H9 (cell line): Measurements from ENCODE around the gene TEAD1. TPM values are rescaled to one million over a fixed set of nuclear protein-coding genes. Genes with fewer than 3 reads are reported as not detected.
A peak's percentile ranks its signal among the peaks of the same experiment; 100 is the strongest.

Experiments
- DNase-seq: peaks from one replicate; pipeline ENCODE4 v3.0.0-alpha.2; 2017
- H2AFZ ChIP-seq: one replicate; pipeline ENCODE4 v1.6.1; 2013; ENCODE audit warnings: mild to moderate bottlenecking, low read length, control low read depth, moderate library complexity
- H2AK5ac ChIP-seq: 2 replicates; pipeline ENCODE4 v1.6.1; 2013; ENCODE audit warnings: low read length, control low read depth, mixed read lengths; ENCODE audit not compliant: insufficient read length
- H2BK120ac ChIP-seq: one replicate; pipeline ENCODE4 v1.6.1; 2013; ENCODE audit warnings: low read depth, mild to moderate bottlenecking, low read length, control low read depth, inconsistent platforms; ENCODE audit not compliant: poor library complexity, severe bottlenecking
- H2BK12ac ChIP-seq: 2 replicates; pipeline ENCODE4 v1.6.1; 2013; ENCODE audit warnings: low read length, control low read depth, mixed read lengths, low read depth; ENCODE audit not compliant: insufficient read length
- H2BK15ac ChIP-seq: 2 replicates; pipeline ENCODE4 v1.6.1; 2013; ENCODE audit warnings: low read depth, low read length, control low read depth
- H2BK20ac ChIP-seq: one replicate; pipeline ENCODE4 v1.6.1; 2013; ENCODE audit warnings: low read depth, mild to moderate bottlenecking, low read length, control low read depth, inconsistent platforms; ENCODE audit not compliant: poor library complexity, severe bottlenecking
- H2BK5ac ChIP-seq: 2 replicates; pipeline ENCODE4 v1.6.1; 2013; ENCODE audit warnings: low read length, control low read depth, mixed read lengths; ENCODE audit not compliant: insufficient read length
- H3K14ac ChIP-seq: 2 replicates; pipeline ENCODE4 v1.6.1; 2013; ENCODE audit warnings: low read length, control low read depth; ENCODE audit not compliant: insufficient read depth
- H3K18ac ChIP-seq: 2 replicates; pipeline ENCODE4 v1.6.1; 2013; ENCODE audit warnings: low read depth, mild to moderate bottlenecking, mixed read lengths, low read length, control low read depth; ENCODE audit not compliant: insufficient read length
- H3K23ac ChIP-seq: 2 replicates; pipeline ENCODE4 v1.6.1; 2013; ENCODE audit warnings: low read length, control low read depth, mixed read lengths, low read depth; ENCODE audit not compliant: insufficient read length
- H3K23me2 ChIP-seq: 2 replicates; pipeline ENCODE4 v1.6.1; 2013; ENCODE audit warnings: low read depth, mild to moderate bottlenecking, mixed read lengths, low read length, control low read depth; ENCODE audit not compliant: insufficient read length, poor library complexity, severe bottlenecking
- H3K27ac ChIP-seq: 2 replicates; pipeline ENCODE4 v1.5.1; 2013; ENCODE audit warnings: low read length, control low read depth, mixed read lengths, low read depth; ENCODE audit not compliant: insufficient read length
- H3K27me3 ChIP-seq: 2 replicates; pipeline ENCODE4 v1.6.1; 2013; ENCODE audit warnings: low read length, control low read depth, inconsistent platforms; ENCODE audit not compliant: insufficient read depth
- H3K4ac ChIP-seq: 2 replicates; pipeline ENCODE4 v1.6.1; 2013; ENCODE audit warnings: low read depth, mild to moderate bottlenecking, control low read depth, inconsistent platforms, low read length, moderate library complexity
- H3K4me1 ChIP-seq: 2 replicates; pipeline ENCODE4 v1.6.1; 2013; ENCODE audit warnings: low read length, control low read depth, inconsistent platforms; ENCODE audit not compliant: insufficient read depth
- H3K4me2 ChIP-seq: 2 replicates; pipeline ENCODE4 v1.6.1; 2013; ENCODE audit warnings: low read length, control low read depth, mixed read lengths; ENCODE audit not compliant: insufficient read length, insufficient read depth
- H3K56ac ChIP-seq: 2 replicates; pipeline ENCODE4 v1.6.1; 2013; ENCODE audit warnings: low read depth, mild to moderate bottlenecking, mixed read lengths, low read length, control low read depth; ENCODE audit not compliant: insufficient read length
- H3K79me1 ChIP-seq: 2 replicates; pipeline ENCODE4 v1.6.1; 2013; ENCODE audit warnings: low read depth, mild to moderate bottlenecking, moderate library complexity, low read length, control low read depth, inconsistent platforms; ENCODE audit not compliant: insufficient read depth, poor library complexity, severe bottlenecking
- H3K79me2 ChIP-seq: 2 replicates; pipeline ENCODE4 v1.6.1; 2013; ENCODE audit warnings: low read length, control low read depth, inconsistent platforms; ENCODE audit not compliant: insufficient read depth
- H3K9ac ChIP-seq: 2 replicates; pipeline ENCODE4 v1.6.1; 2013; ENCODE audit warnings: low read length, control low read depth, mixed read lengths; ENCODE audit not compliant: insufficient read length; ENCODE audit errors: extremely low read depth
- H3K9me3 ChIP-seq: one replicate; pipeline ENCODE4 v1.6.1; 2013; ENCODE audit warnings: low read depth, low read length, inconsistent platforms; ENCODE audit not compliant: control insufficient read depth
- H3T11ph ChIP-seq: one replicate; pipeline ENCODE4 v1.6.1; 2013; ENCODE audit warnings: mild to moderate bottlenecking, low read length, control low read depth, inconsistent platforms
- H4K20me1 ChIP-seq: one replicate; pipeline ENCODE4 v1.6.1; 2013; ENCODE audit not compliant: control insufficient read depth, insufficient read length, insufficient read depth
- H4K5ac ChIP-seq: 2 replicates; pipeline ENCODE4 v1.6.1; 2013; ENCODE audit warnings: low read depth, mild to moderate bottlenecking, mixed read lengths, low read length, control low read depth; ENCODE audit not compliant: insufficient read length
- H4K8ac ChIP-seq: replicated peaks from 2 replicates; pipeline ENCODE4 v1.6.1; 2013; ENCODE audit warnings: low read length, control low read depth, mixed read lengths, low read depth; ENCODE audit not compliant: insufficient read length
- H4K91ac ChIP-seq: 2 replicates; pipeline ENCODE4 v1.6.1; 2013; ENCODE audit warnings: low read depth, mild to moderate bottlenecking, moderate library complexity, mixed read lengths, low read length, control low read depth; ENCODE audit not compliant: insufficient read length
- H3K27ac Mint-ChIP-seq, 3 experiments: 2 replicates in 2 of 3; 3 replicates in 1 of 3; pipeline ENCODE4 v1.8.0; 2020 to 2021; ENCODE audit warnings: mixed read lengths in 3 of 3, mild to moderate bottlenecking in 1 of 3, moderate library complexity in 1 of 3
- H3K27me3 Mint-ChIP-seq: 2 replicates; pipeline ENCODE4 v1.8.0; 2021; ENCODE audit warnings: low read depth, mild to moderate bottlenecking, moderate library complexity, mixed read lengths
- H3K36me3 Mint-ChIP-seq, 3 experiments: 2 replicates in 2 of 3; 3 replicates in 1 of 3; pipeline ENCODE4 v1.8.0; 2020 to 2021; ENCODE audit warnings: low read depth in 3 of 3, mixed read lengths in 3 of 3; ENCODE audit not compliant: insufficient read depth in 1 of 3
- H3K4me1 Mint-ChIP-seq, 2 experiments: 2 replicates each; pipeline ENCODE4 v1.8.0; 2020; ENCODE audit warnings: mixed read lengths in 2 of 2
- H3K4me3 Mint-ChIP-seq, 2 experiments: 2 replicates in 1 of 2; 3 replicates in 1 of 2; pipeline ENCODE4 v1.8.0; 2020 to 2021; ENCODE audit warnings: mild to moderate bottlenecking in 2 of 2, mixed read lengths in 2 of 2, moderate library complexity in 1 of 2
- H3K9me3 Mint-ChIP-seq, 2 experiments: 2 replicates in 1 of 2; 3 replicates in 1 of 2; pipeline ENCODE4 v1.8.0; 2020; ENCODE audit warnings: mild to moderate bottlenecking in 2 of 2, mixed read lengths in 2 of 2, moderate library complexity in 1 of 2
- CTCF ChIP-seq: fragments of 200-600 bp; sonication (generic); conservative IDR thresholded peaks from 3 replicates; pipeline ENCODE4 v1.8.0; 2021; ENCODE audit warnings: antibody characterized with exemption, mild to moderate bottlenecking
- WGBS: extraction: QIAGEN DNeasy Blood & Tissue Kit; methylation state at CpG from one replicate; pipeline ENCODE4 v1.1.7; 2013; ENCODE audit warnings: missing lambda C conversion rate, low lambda C conversion rate, mixed read lengths; ENCODE audit not compliant: insufficient read length; ENCODE audit errors: extremely low coverage; 5-methylcytosine and 5-hydroxymethylcytosine counted together
- total RNA-seq: library from RNA; stranded (reverse); gene quantifications from 2 replicates; pipeline ENCODE4 v1.2.1, GENCODE V29; 2021

Gene TEAD1
- total RNA-seq, 1 experiment from 2014 or later, result 75.1 TPM

GRCh38 chr11:12745787-12746186, 71.6 kb downstream of the TEAD1 start:
- H2BK15ac ChIP-seq, result no peak overlapping the region
- Mint-ChIP-seq H3K27ac (peak overlapping the region in 2 of 3 experiments; percentile 63 to 89; a peak in 3 of 7 replicates), H3K27me3 (no peaks in the 10 kb centered on the region), H3K9me3 (no peaks in the 10 kb centered on the region; a peak in 1 of 5 replicates), H3K4me1 (peaks cover 60 to 66% of the 10 kb centered on the region in 2 experiments), H3K36me3 (no peaks in the 10 kb centered on the region), H3K4me3 (no peak overlapping the region)
- H4K20me1 ChIP-seq, result no peaks in the 10 kb centered on the region
- no peak overlapping the region for H3K14ac ChIP-seq
- H2BK120ac ChIP-seq, result no peak overlapping the region
- H4K8ac ChIP-seq, result no peak overlapping the region
- H3K23ac ChIP-seq, result no peak overlapping the region
- no peaks in the 10 kb centered on the region for H3K27me3 ChIP-seq
- no peaks in the 10 kb centered on the region for H3K9me3 ChIP-seq
- H3K4me1 ChIP-seq, result peaks cover 7% of the 10 kb centered on the region; the same call in 1 of the 2 replicates
- no peak for DNase-seq
- peaks cover 8% of the 10 kb centered on the region; the same call in 1 of the 2 replicates for H3K79me2 ChIP-seq
- TF ChIP-seq CTCF, result no peak
- H3T11ph ChIP-seq, result no peak overlapping the region
- no peak overlapping the region for H3K18ac ChIP-seq
- H2BK12ac ChIP-seq, result no peak overlapping the region
- H2AK5ac ChIP-seq, result no peak overlapping the region
- no peak overlapping the region for H4K5ac ChIP-seq
- H3K56ac ChIP-seq, result no peak overlapping the region
- no peaks in the 10 kb centered on the region for H3K23me2 ChIP-seq
- no peak overlapping the region for H3K4ac ChIP-seq
- H3K4me2 ChIP-seq, result no peak overlapping the region
- no peak overlapping the region for H2BK5ac ChIP-seq
- no peaks in the 10 kb centered on the region for H3K79me1 ChIP-seq
- no peak overlapping the region for H2BK20ac ChIP-seq
- no peak overlapping the region for H3K9ac ChIP-seq
- H2AFZ ChIP-seq, result no peak overlapping the region
- no peak overlapping the region for H4K91ac ChIP-seq
- H3K27ac ChIP-seq, result no peak overlapping the region
- no CpG with 5 or more reads among the region's 3 CpGs for WGBS
